HG03442 (cell line): ENCODE data around the gene IKZF1.
A peak's percentile ranks its signal among the peaks of the same experiment; 100 is the strongest.

Experiments
- ATAC-seq: cut with Tn5 transposase; IDR thresholded peaks from one replicate; pipeline ENCODE4 v1.9.1; 2021; ENCODE audit warnings: mild to moderate bottlenecking, moderate library complexity; ENCODE audit not compliant: unreplicated experiment

Gene IKZF1

GRCh38 chr7:50369143-50370026 is 64.9 kb downstream of the IKZF1 start:
- ATAC-seq = no peak

GRCh38 chr7:50370884-50371283 is 66.4 kb downstream of the IKZF1 start:
- no peak for ATAC-seq

- no peak for ATAC-seq
These were observed 67.1 kb downstream of the IKZF1 start for GRCh38 chr7:50371551-50372021.

GRCh38 chr7:50372923-50373322 is 68.4 kb downstream of the IKZF1 start:
- no peak for ATAC-seq

DNA sequence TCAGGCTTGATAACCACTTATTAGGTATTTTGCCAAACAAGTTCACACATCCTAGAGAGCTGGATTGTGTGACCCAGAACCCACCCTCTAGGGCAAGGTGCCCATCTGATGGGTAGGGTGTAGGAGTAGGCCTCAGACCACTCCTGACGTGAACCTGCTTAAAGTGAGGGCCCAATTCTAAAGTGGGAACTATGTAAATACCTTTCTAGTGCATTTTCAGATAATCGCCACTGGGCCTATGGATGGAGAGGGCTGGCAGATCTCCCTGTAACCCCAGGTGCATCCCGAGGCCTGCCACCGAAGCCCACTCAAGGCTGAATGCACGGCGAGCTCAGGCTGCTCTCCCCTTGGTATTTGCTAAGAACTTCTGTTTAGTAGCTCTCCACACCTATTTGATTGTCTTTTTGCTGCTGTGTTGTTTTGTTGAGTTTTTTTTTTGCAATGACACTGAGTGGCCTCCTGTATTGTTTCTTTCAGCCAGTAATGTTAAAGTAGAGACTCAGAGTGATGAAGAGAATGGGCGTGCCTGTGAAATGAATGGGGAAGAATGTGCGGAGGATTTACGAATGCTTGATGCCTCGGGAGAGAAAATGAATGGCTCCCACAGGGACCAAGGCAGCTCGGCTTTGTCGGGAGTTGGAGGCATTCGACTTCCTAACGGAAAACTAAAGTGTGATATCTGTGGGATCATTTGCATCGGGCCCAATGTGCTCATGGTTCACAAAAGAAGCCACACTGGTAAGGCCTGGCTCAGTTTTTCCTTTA is 71.7 kb downstream of the IKZF1 start:
- no peak for ATAC-seq

- ATAC-seq = no peak
These were observed 72.8 kb downstream of the IKZF1 start for GRCh38 chr7:50377356-50377755.

- ATAC-seq = peak; percentile 40
These were observed 74.6 kb downstream of the IKZF1 start for GRCh38 chr7:50379082-50379481.

GRCh38 chr7:50379539-50379938 is 75.0 kb downstream of the IKZF1 start:
- no peak for ATAC-seq

DNA sequence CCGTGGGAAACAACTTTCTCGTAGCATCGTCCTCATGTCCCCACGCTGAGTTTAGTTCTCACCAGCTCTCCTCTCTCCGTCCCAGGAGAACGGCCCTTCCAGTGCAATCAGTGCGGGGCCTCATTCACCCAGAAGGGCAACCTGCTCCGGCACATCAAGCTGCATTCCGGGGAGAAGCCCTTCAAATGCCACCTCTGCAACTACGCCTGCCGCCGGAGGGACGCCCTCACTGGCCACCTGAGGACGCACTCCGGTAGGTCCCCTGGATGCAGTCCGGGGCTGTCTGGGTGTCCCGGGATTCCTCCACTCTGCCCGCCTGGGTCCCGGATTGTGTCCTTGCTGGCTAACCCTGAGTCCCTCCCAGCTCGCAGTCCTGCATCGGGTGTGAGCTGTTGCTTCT is 77.9 kb downstream of the IKZF1 start:
- no peak for ATAC-seq

DNA sequence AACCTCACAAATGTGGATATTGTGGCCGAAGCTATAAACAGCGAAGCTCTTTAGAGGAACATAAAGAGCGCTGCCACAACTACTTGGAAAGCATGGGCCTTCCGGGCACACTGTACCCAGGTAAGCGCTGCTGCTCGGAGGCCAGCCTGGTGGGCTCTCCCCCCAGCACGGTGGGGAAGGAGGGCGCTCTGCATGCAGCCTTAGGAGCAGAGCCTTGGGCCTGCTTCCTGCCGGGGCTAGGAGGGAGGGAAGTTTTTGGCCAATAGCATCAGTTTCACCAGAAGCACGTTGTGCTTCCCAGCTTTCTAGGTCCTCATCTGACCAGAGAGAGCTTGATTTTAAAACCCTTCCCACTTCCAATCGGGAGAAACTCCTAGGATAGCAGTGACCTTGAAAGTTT is 82.8 kb downstream of the IKZF1 start:
- no peak for ATAC-seq

- no peak for ATAC-seq
These were observed 85.4 kb downstream of the IKZF1 start for GRCh38 chr7:50389961-50390360.

- ATAC-seq = no peak
These were observed 86.9 kb downstream of the IKZF1 start for GRCh38 chr7:50391386-50391785.

DNA sequence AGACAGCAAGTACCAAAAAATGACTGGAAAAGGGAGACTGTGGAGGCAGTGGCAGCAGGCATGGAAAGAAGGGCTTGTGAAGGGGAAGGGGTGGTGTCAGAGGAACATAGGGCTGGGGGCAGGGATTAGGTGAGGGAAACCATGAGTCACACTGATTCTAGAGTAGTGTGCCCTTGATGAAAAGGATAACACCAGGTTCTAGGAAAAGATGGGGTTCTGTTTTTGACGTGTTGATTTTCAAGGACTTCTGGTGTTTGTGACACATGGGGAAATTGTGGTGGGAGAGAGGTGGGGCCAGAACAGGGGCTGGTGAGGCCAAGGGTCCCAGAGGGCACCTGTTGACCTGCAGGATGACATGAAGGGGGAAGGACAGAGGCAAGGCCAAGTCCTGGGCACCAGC is 88.6 kb downstream of the IKZF1 start:
- no peak for ATAC-seq

- peak; percentile 47 for ATAC-seq
These were observed 89.2 kb downstream of the IKZF1 start for GRCh38 chr7:50393547-50394252.

GRCh38 chr7:50394315-50394714 is 89.8 kb downstream of the IKZF1 start:
- ATAC-seq = no peak

GRCh38 chr7:50396856-50397255 is 92.3 kb downstream of the IKZF1 start:
- ATAC-seq = peak; percentile 8

- ATAC-seq = peak; percentile 71
These were observed 92.9 kb downstream of the IKZF1 start for GRCh38 chr7:50397320-50397970.

DNA sequence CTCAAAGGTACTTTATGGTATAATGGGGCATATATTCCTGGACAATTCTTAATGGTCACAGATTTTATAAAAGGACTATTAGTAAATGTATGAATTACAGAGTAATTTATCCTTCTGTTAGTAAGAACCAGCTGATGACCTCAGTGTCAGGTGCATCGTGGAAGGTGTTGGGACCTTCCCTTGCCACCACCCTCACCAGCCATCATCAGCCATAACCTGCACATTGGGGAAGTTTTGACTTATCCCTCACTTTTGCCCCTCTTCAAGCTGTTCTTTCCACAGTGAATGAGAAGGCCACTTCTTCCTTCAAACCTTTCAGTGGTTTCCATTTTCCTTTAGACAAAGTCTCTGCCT is 93.4 kb downstream of the IKZF1 start:
- no peak for ATAC-seq

GRCh38 chr7:50399206-50399605 is 94.7 kb downstream of the IKZF1 start:
- ATAC-seq = no peak

DNA sequence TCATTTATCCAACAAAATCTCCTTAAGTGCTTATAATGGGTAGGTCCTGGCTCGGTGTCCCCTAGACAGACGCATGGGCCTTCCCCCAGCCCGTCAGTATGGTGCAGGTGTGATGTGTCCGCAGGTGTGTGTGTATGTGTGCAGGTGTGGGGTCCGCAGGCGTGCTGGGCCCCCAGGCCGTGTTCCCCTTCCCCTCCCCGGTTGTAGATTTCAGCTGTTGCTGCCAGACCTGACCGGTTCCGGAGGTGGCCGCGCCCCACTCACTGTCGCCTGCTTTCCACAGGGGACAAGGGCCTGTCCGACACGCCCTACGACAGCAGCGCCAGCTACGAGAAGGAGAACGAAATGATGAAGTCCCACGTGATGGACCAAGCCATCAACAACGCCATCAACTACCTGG is 95.1 kb downstream of the IKZF1 start:
- no peak for ATAC-seq

GRCh38 chr7:50400114-50400513 is 95.6 kb downstream of the IKZF1 start:
- ATAC-seq = no peak
